ENCODE results near the gene BLACAT1. TPM values are rescaled to one million over a fixed set of nuclear protein-coding genes. Genes with fewer than 3 reads are reported as not detected.

The BLACAT1 gene
- polyA plus RNA-seq, 3 donors, result not detected

GRCh38 chr1:205499789-205500188, 43.9 kb upstream of the BLACAT1 start:
- H3K36me3 ChIP-seq (replicated peaks in 1 of 2; ENCODE audit: control insufficient read depth in 1 of 2, insufficient read depth in 2 of 2, low read length in 2 of 2), result no peaks in the 10 kb centered on the region
- no peak overlapping the region for H3K9ac ChIP-seq (ENCODE audit: insufficient read depth, low read length, poor library complexity, severe bottlenecking)
- no peaks in the 10 kb centered on the region for H4K20me1 ChIP-seq (ENCODE audit: insufficient read depth, low read length)
- TF ChIP-seq CTCF (IDR thresholded peaks at IDR 0.05), result no peak
- DNase-seq, result no peak
- Mint-ChIP-seq H3K36me3 (no peaks in the 10 kb centered on the region), H3K9me3 (no peaks in the 10 kb centered on the region), H3K4me1 (peaks cover 12% of the 10 kb centered on the region), H3K27me3 (ENCODE audit: low read depth in 3 of 3) (peaks cover 2 to 11% (median 6%) of the 10 kb centered on the region in 3 donors), H3K27ac (no peak overlapping the region), H3K4me3 (no peak overlapping the region)
- no peak overlapping the region for H3K27ac ChIP-seq (ENCODE audit: low read depth in 1 of 2, low read length in 2 of 2)
- no peak overlapping the region for H3K4me2 ChIP-seq (replicated peaks; ENCODE audit: extremely low read depth, low read length, poor library complexity, severe bottlenecking)
- no peak overlapping the region for H3K4me3 ChIP-seq (replicated peaks in 1 of 3; ENCODE audit: low read depth in 2 of 3, low read length in 3 of 3)
- H2AFZ ChIP-seq (ENCODE audit: insufficient read depth, low read depth, low read length, poor library complexity, severe bottlenecking), result no peak overlapping the region
- WGBS (ENCODE audit: insufficient coverage), result 90% methylated on average over 1 of the region's 3 CpGs
- intact Hi-C loops (cut with micrococcal nuclease), result no loop called here
- no peaks in the 10 kb centered on the region for H3K9me3 ChIP-seq (replicated peaks in 1 of 2; ENCODE audit: control insufficient read depth in 1 of 2, insufficient read depth in 1 of 2, low read length in 2 of 2)
- H3K4me1 ChIP-seq (ENCODE audit: control insufficient read depth in 1 of 2, insufficient read depth in 2 of 2, low read length in 2 of 2), result peaks cover under 1 to 9% of the 10 kb centered on the region in 2 donors
- H3K27me3 ChIP-seq (ENCODE audit: control insufficient read depth in 2 of 2, insufficient read depth in 2 of 2, low read length in 2 of 2), result no peaks in the 10 kb centered on the region
- no peaks in the 10 kb centered on the region for H3K79me2 ChIP-seq (ENCODE audit: insufficient read depth, low read length)

GRCh38 chr1:205497351-205497750, 41.5 kb upstream of the BLACAT1 start:
- Histone ChIP-seq H3K27ac (ENCODE audit: low read depth in 1 of 2, low read length in 2 of 2) (no peak overlapping the region), H3K9me3 (replicated peaks in 1 of 2; ENCODE audit: control insufficient read depth in 1 of 2, insufficient read depth in 1 of 2, low read length in 2 of 2) (no peaks in the 10 kb centered on the region), H3K4me1 (ENCODE audit: control insufficient read depth in 1 of 2, insufficient read depth in 2 of 2, low read length in 2 of 2) (peaks cover 4 to 11% of the 10 kb centered on the region in 2 donors), H3K9ac (ENCODE audit: insufficient read depth, low read length, poor library complexity, severe bottlenecking) (no peak overlapping the region), H3K79me2 (ENCODE audit: insufficient read depth, low read length) (no peaks in the 10 kb centered on the region), H3K27me3 (ENCODE audit: control insufficient read depth in 2 of 2, insufficient read depth in 2 of 2, low read length in 2 of 2) (peaks cover 0 to 5% of the 10 kb centered on the region in 2 donors), H3K36me3 (replicated peaks in 1 of 2; ENCODE audit: control insufficient read depth in 1 of 2, insufficient read depth in 2 of 2, low read length in 2 of 2) (no peaks in the 10 kb centered on the region), H3K4me3 (replicated peaks in 1 of 3; ENCODE audit: low read depth in 2 of 3, low read length in 3 of 3) (no peak overlapping the region), H2AFZ (ENCODE audit: insufficient read depth, low read depth, low read length, poor library complexity, severe bottlenecking) (no peak overlapping the region), H4K20me1 (ENCODE audit: insufficient read depth, low read length) (no peaks in the 10 kb centered on the region), H3K4me2 (replicated peaks; ENCODE audit: extremely low read depth, low read length, poor library complexity, severe bottlenecking) (no peak overlapping the region)
- intact Hi-C loops (cut with micrococcal nuclease), result no loop called here
- Mint-ChIP-seq H3K27ac (no peak overlapping the region), H3K27me3 (ENCODE audit: low read depth in 3 of 3) (peaks cover 16 to 32% (median 17%) of the 10 kb centered on the region in 3 donors), H3K9me3 (peaks cover 0 to 2% (median 0%) of the 10 kb centered on the region in 7 donors), H3K4me3 (no peak overlapping the region), H3K4me1 (peaks cover 7% of the 10 kb centered on the region), H3K36me3 (no peaks in the 10 kb centered on the region)
- DNase-seq, result no peak
- WGBS (ENCODE audit: insufficient coverage), result 97% methylated on average over 3 of the region's 7 CpGs
- no peak for TF ChIP-seq CTCF (IDR thresholded peaks at IDR 0.05)

Measured in CD14-positive monocyte (primary cell).